HG03575 (cell line): ENCODE measurements around the gene BIRC6.
"Not testable (repeated sequence)": the region's sequence is repeated elsewhere in the genome, so short reads cannot be mapped to it uniquely, and the experiment has no call there.

Experiments
- ATAC-seq: cut with Tn5 transposase; IDR thresholded peaks from one replicate; pipeline ENCODE4 v1.9.1; 2021; ENCODE audit not compliant: unreplicated experiment, insufficient number of reproducible peaks, low FRiP score; ENCODE audit errors: extremely low read depth

BIRC6 gene

GRCh38 chr2:32638548-32638947 lies 281.7 kb downstream of the BIRC6 start:
- not testable (repeated sequence) for ATAC-seq

- ATAC-seq, result no peak
Measured at GRCh38 chr2:32641180-32641579, 284.4 kb downstream of the BIRC6 start.

GRCh38 chr2:32647180-32647651 lies 290.4 kb downstream of the BIRC6 start:
- ATAC-seq, result no peak

- no peak for ATAC-seq
Measured at GRCh38 chr2:32652555-32653209, 295.9 kb downstream of the BIRC6 start.

GRCh38 chr2:32656069-32656468 lies 299.2 kb downstream of the BIRC6 start:
- no peak for ATAC-seq

GRCh38 chr2:32663864-32664263 lies 307.0 kb downstream of the BIRC6 start:
- no peak for ATAC-seq

GRCh38 chr2:32666704-32667103 lies 309.9 kb downstream of the BIRC6 start:
- no peak for ATAC-seq

GRCh38 chr2:32668254-32668653 lies 311.4 kb downstream of the BIRC6 start:
- no peak for ATAC-seq
